HCT116 (cell line): ENCODE measurements around the gene RPLP2. TPM values are rescaled to one million over a fixed set of nuclear protein-coding genes. Genes with fewer than 3 reads are reported as not detected.

Experiments used
- ATAC-seq: fragments of 200-7000 bp; cut with Tn5 transposase; 2 replicates; pipeline ENCODE4 v1.9.1; 2020; ENCODE audit warnings: mild to moderate bottlenecking, moderate library complexity
- BruUV-seq: library from RNA; stranded (reverse); fragments of 400-500 nt; replicated peaks from 2 replicates; lab custom pipeline; 2021; lab: Mats Ljungman, UMichigan
- CTCF ChIA-PET: fragments of 300-600 bp; sonication (Branson Sonifier 250); formaldehyde crosslinking; loops from one replicate; lab custom pipeline; 2021; ENCODE audit warnings: antibody characterized with exemption; lab: Charles Lee
- POLR2A ChIA-PET: fragments of 300-600, 350-600 bp; sonication (Branson Sonifier 250); formaldehyde crosslinking; loops from one replicate; lab custom pipeline; 2021; ENCODE audit warnings: antibody characterized with exemption; lab: Charles Lee
- RAD21 ChIA-PET, 2 experiments: fragments of 300-600 bp; sonication (Branson Sonifier 250); formaldehyde crosslinking; loops; one replicate each; lab custom pipeline; 2023; ENCODE audit warnings: low total read pairs in 2 of 2; ENCODE audit not compliant: uncharacterized antibody in 2 of 2, unreplicated experiment in 2 of 2, low non-redundant PET in 1 of 2; lab: Charles Lee
- DNase-seq: peaks from one replicate; pipeline ENCODE4 v3.0.0-alpha.2; 2010; ENCODE audit warnings: low read depth, low spot score
- H2AFZ ChIP-seq: fragments of 200-600 bp; shearing (Covaris generic), sonication (generic); 2 replicates; pipeline ENCODE4 v1.6.1; 2017; ENCODE audit warnings: low read depth, mixed run types, mixed read lengths, antibody characterized with exemption, low read length; ENCODE audit not compliant: poor library complexity, severe bottlenecking
- H3K27ac ChIP-seq: 2 replicates; pipeline ENCODE4 v1.5.1; 2012; ENCODE audit warnings: low read depth, low read length
- H3K27me3 ChIP-seq: fragments of 200-600 bp; sonication (generic); 2 replicates; pipeline ENCODE4 v1.6.1; 2016; ENCODE audit warnings: mixed run types, low read length, mixed read lengths; ENCODE audit not compliant: insufficient read depth
- H3K36me3 ChIP-seq, 2 experiments: fragments of 200-500 bp in 1 of 2; fragments of 200-600 bp in 1 of 2; sonication (Bioruptor generic) in 1 of 2; sonication (generic) in 1 of 2; 2 replicates each; pipeline versions ENCODE4 v1.5.1 to v1.6.1; 2014 to 2016; ENCODE audit warnings: low read length in 2 of 2, inconsistent platforms in 1 of 2, mixed read lengths in 1 of 2, mixed run types in 1 of 2; ENCODE audit not compliant: insufficient read depth in 2 of 2, control insufficient read depth in 1 of 2
- H3K4me1 ChIP-seq, 2 experiments: fragments of 200-600 bp in 1 of 2; sonication (generic) in 1 of 2; 2 replicates each; pipeline versions ENCODE4 v1.5.1 to v1.6.1; 2012 to 2017; ENCODE audit warnings: low read length in 2 of 2, inconsistent platforms in 1 of 2, mild to moderate bottlenecking in 1 of 2, mixed read lengths in 1 of 2, mixed run types in 1 of 2, moderate library complexity in 1 of 2; ENCODE audit not compliant: insufficient read depth in 2 of 2, control insufficient read depth in 1 of 2
- H3K4me2 ChIP-seq: fragments of 200-600 bp; sonication (generic); 2 replicates; pipeline ENCODE4 v1.6.1; 2017; ENCODE audit warnings: mixed run types, low read length, mixed read lengths
- H3K4me3 ChIP-seq, 2 experiments: fragments of 200-600 bp in 1 of 2; sonication (generic) in 1 of 2; replicated peaks in 1 of 2; 2 replicates each; pipeline ENCODE4 v1.5.1; 2011 to 2016; ENCODE audit warnings: low read length in 2 of 2, control low read depth in 1 of 2, low read depth in 1 of 2, mild to moderate bottlenecking in 1 of 2, mixed read lengths in 1 of 2, mixed run types in 1 of 2
- H3K79me2 ChIP-seq: fragments of 200-600 bp; sonication (generic); 2 replicates; pipeline ENCODE4 v1.6.1; 2017; ENCODE audit warnings: mild to moderate bottlenecking, mixed run types, low read length, moderate library complexity, mixed read lengths; ENCODE audit not compliant: insufficient read depth
- H3K9ac ChIP-seq: fragments of 200-600 bp; sonication (generic); 2 replicates; pipeline ENCODE4 v1.6.1; 2016; ENCODE audit warnings: low read length, mixed read lengths
- H3K9me2 ChIP-seq: fragments of 200-600 bp; sonication (generic), shearing (Covaris generic); 2 replicates; pipeline ENCODE4 v1.6.1; 2017; ENCODE audit warnings: mixed run types, mild to moderate bottlenecking, moderate library complexity; ENCODE audit not compliant: insufficient read depth
- H3K9me3 ChIP-seq, 2 experiments: fragments of 200-500 bp in 1 of 2; fragments of 200-600 bp in 1 of 2; sonication (Bioruptor generic) in 1 of 2; sonication (generic) in 1 of 2; 2 replicates each; pipeline ENCODE4 v1.6.1; 2014 to 2017; ENCODE audit warnings: low read length in 2 of 2, mixed read lengths in 2 of 2, inconsistent platforms in 1 of 2, low read depth in 1 of 2, mild to moderate bottlenecking in 1 of 2, mixed run types in 1 of 2, moderate library complexity in 1 of 2; ENCODE audit not compliant: control insufficient read depth in 1 of 2, insufficient read depth in 1 of 2
- H4K20me1 ChIP-seq: fragments of 200-600 bp; sonication (generic), shearing (Covaris generic); 2 replicates; pipeline ENCODE4 v1.6.1; 2017; ENCODE audit warnings: mixed run types, mild to moderate bottlenecking, moderate library complexity; ENCODE audit not compliant: insufficient read depth
- EGR1 ChIP-seq: IDR thresholded peaks from 2 replicates; pipeline ENCODE4 v1.6.1; 2012; ENCODE audit warnings: low read depth
- ELF1 ChIP-seq: IDR thresholded peaks from 2 replicates; pipeline ENCODE4 v1.6.1; 2012; ENCODE audit warnings: low read depth, borderline replicate concordance
- FOSL1 ChIP-seq: IDR thresholded peaks from 2 replicates; pipeline ENCODE4 v1.6.1; 2012; ENCODE audit warnings: low read depth
- JUND ChIP-seq: IDR thresholded peaks from 2 replicates; pipeline ENCODE4 v1.6.1; 2012
- POLR2AphosphoS5 ChIP-seq: IDR thresholded peaks from 2 replicates; pipeline ENCODE4 v1.6.1; 2011; ENCODE audit warnings: mild to moderate bottlenecking, low read depth, low read length, moderate library complexity
- SRF ChIP-seq: IDR thresholded peaks from 2 replicates; pipeline ENCODE4 v1.6.1; 2012; ENCODE audit warnings: low read depth
- TCF7L2 ChIP-seq: IDR thresholded peaks from 2 replicates; pipeline ENCODE4 v1.7.0; 2011; ENCODE audit warnings: borderline replicate concordance, inconsistent platforms; ENCODE audit not compliant: insufficient read depth, insufficient read length; ENCODE audit errors: extremely low read depth
- intact Hi-C: fragments of 100-400 bp; cut with micrococcal nuclease; formaldehyde crosslinking; loops from 2 replicates; pipeline ENCODE4 v1.10.0; 2022
- total RNA-seq: library from RNA; stranded (reverse); gene quantifications from one replicate; pipeline ENCODE4 v1.2.1, GENCODE V29; 2021; ENCODE audit not compliant: unreplicated experiment
- TF ChIP-seq, protein P1 (sequence below), 3 experiments: fragments of 200-600 bp in 1 of 3; sonication (generic) in 1 of 3; IDR thresholded peaks in 2 of 3; conservative IDR thresholded peaks in 1 of 3; 2 replicates each; pipeline ENCODE4 v1.5.1; 2012 to 2017; ENCODE audit warnings: low read depth in 2 of 3, low read length in 2 of 3, antibody characterized with exemption in 1 of 3, borderline replicate concordance in 1 of 3, control low read depth in 1 of 3, mild to moderate bottlenecking in 1 of 3, mixed read lengths in 1 of 3, mixed run types in 1 of 3, moderate library complexity in 1 of 3; ENCODE audit not compliant: insufficient read depth in 1 of 3

Gene RPLP2
- total RNA-seq, 1 experiment from 2014 or later = 3,615 TPM

DNA sequence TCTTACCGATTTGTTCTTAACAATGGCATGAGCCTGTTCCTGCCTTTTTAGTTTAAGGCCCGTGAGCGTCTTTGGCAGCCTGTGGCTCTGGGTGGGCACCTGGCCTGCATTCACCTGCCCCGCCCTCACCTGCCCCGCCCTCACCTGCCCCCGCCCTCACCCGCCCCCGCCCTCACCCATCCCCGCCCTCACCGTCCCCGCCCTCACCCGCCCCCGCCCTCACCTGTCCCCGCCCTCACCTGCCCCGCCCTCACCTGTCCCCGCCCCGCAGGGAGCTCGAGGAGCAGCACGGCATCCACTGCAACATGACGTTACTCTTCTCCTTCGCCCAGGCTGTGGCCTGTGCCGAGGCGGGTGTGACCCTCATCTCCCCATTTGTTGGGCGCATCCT, 46.7 kb upstream of the RPLP2 start:
- Histone ChIP-seq H2AFZ (no peak overlapping the region), H3K4me2 (peak overlapping the region; percentile 94), H3K9me2 (no peaks in the 10 kb centered on the region), H3K4me1 (peaks cover 20 to 48% of the 10 kb centered on the region in 2 experiments), H3K27me3 (no peaks in the 10 kb centered on the region), H4K20me1 (peaks cover 5% of the 10 kb centered on the region; the same call in 1 of the 2 replicates), H3K9me3 (no peaks in the 10 kb centered on the region), H3K9ac (peak overlapping the region; percentile 82), H3K36me3 (peaks cover 32 to 56% of the 10 kb centered on the region in 2 experiments), H3K4me3 (peak overlapping the region in 1 of 2 experiments; percentile 50; a peak in 2 of 4 replicates), H3K27ac (peak overlapping the region; percentile 93), H3K79me2 (peaks cover 9% of the 10 kb centered on the region; the same call in 1 of the 2 replicates)
- peak; percentile 35 for TF ChIP-seq POLR2AphosphoS5
- no peak for TF ChIP-seq EGR1
- peak; percentile 54 for ATAC-seq
- ChIA-PET CTCF (interaction anchor here (0.8 to 1.9 kb wide), 6 partner anchors 12 to 66 kb away, joined by 3 to 10 read pairs (median 4); partner anchors contain the start of gene TALDO1), RAD21 (interaction anchor here in 1 of 2 experiments (0.7 kb wide), 1 partner anchor 356 kb away, joined by 4 read pairs; no protein-coding TSS in a partner anchor), POLR2A (interaction anchor here (0.6 to 2.5 kb wide), 6 partner anchors 12 to 1224 kb away, joined by 3 to 9 read pairs (median 5); partner anchors contain the start of gene PNPLA2)
- BruUV-seq = no TSS peak
- DNase-seq = no peak
- intact Hi-C loops = no loop called here

DNA sequence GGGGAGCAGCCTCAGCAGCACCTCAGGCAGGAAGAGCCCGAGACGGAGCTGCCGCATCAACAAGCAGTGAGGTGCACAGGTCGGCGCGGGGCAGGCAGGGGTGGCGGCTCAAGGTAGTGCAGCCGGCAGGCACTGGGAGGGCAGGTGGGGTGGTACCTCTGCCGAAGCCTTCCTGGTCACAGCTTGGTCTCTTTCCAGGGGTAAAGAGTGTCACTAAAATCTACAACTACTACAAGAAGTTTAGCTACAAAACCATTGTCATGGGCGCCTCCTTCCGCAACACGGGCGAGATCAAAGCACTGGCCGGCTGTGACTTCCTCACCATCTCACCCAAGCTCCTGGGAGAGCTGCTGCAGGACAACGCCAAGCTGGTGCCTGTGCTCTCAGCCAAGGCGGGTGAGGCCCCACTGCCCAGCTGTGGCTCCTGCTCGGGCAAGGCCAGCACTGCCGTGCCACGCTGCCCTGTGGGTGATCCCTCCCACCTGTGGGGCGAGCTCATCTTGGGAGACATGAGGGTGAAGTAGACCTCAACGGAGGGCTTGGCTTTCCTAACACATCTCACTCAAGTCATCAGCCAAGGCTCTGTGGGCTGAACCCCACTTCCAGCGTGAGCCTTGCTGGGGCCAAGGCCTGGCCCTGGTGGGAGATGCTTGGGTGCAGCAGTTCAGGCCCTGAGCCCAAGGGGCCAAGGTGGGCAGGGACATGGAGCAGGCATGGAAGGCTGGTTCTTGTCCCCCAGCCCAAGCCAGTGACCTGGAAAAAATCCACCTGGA, 46.0 kb upstream of the RPLP2 start:
- Histone ChIP-seq H3K9me2 (no peaks in the 10 kb centered on the region), H3K79me2 (peaks cover 9% of the 10 kb centered on the region; the same call in 1 of the 2 replicates), H3K4me2 (peak overlapping the region; percentile 74), H3K4me1 (peaks cover 20 to 48% of the 10 kb centered on the region in 2 experiments), H3K9ac (peak overlapping the region; percentile 63), H3K27ac (peak overlapping the region; percentile 45), H4K20me1 (peaks cover 5% of the 10 kb centered on the region; the same call in 1 of the 2 replicates), H3K27me3 (no peaks in the 10 kb centered on the region), H3K4me3 (0 out of 4 replicates have a peak overlapping the region, but pooled peaks of 1 of the 2 experiments have one; percentile 18), H2AFZ (no peak overlapping the region), H3K36me3 (peaks cover 31 to 56% of the 10 kb centered on the region in 2 experiments), H3K9me3 (no peaks in the 10 kb centered on the region)
- TF ChIP-seq SRF (no peak), JUND (no peak), FOSL1 (no peak), TCF7L2 (no peak), POLR2AphosphoS5 (peak; percentile 24; the same call in 1 of the 2 replicates), ELF1 (no peak)
- TF ChIP-seq, protein P1, sequence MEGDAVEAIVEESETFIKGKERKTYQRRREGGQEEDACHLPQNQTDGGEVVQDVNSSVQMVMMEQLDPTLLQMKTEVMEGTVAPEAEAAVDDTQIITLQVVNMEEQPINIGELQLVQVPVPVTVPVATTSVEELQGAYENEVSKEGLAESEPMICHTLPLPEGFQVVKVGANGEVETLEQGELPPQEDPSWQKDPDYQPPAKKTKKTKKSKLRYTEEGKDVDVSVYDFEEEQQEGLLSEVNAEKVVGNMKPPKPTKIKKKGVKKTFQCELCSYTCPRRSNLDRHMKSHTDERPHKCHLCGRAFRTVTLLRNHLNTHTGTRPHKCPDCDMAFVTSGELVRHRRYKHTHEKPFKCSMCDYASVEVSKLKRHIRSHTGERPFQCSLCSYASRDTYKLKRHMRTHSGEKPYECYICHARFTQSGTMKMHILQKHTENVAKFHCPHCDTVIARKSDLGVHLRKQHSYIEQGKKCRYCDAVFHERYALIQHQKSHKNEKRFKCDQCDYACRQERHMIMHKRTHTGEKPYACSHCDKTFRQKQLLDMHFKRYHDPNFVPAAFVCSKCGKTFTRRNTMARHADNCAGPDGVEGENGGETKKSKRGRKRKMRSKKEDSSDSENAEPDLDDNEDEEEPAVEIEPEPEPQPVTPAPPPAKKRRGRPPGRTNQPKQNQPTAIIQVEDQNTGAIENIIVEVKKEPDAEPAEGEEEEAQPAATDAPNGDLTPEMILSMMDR (IDR thresholded peaks at IDR 0.05 in 2 of 3, conservative IDR thresholded peaks at IDR 0.05 in 1 of 3; ENCODE audit: borderline replicate concordance in 1 of 3, insufficient read depth in 1 of 3, low read depth in 2 of 3, low read length in 2 of 3) = 0 out of 6 replicates have a peak, but pooled peaks of 1 of the 3 experiments have one; percentile 10
- CTCF ChIA-PET = interaction anchor here (0.8 to 1.9 kb wide), 5 partner anchors 11 to 67 kb away, joined by 3 to 10 read pairs (median 4); partner anchors contain the start of gene TALDO1
- DNase-seq (no peak), ATAC-seq (peak; percentile 13; the same call in 1 of the 2 replicates)
- RAD21 ChIA-PET = interaction anchor here in 1 of 2 experiments (0.7 kb wide), 1 partner anchor 357 kb away, joined by 4 read pairs; no protein-coding TSS in a partner anchor
- intact Hi-C loops = loop anchor here (2.0 kb wide), 1 partner anchor 35 kb away; no protein-coding TSS in a partner anchor
- POLR2A ChIA-PET = interaction anchor here (0.6 to 2.5 kb wide), 5 partner anchors 13 to 1224 kb away, joined by 4 to 9 read pairs (median 5); partner anchors contain the start of gene PNPLA2
- no TSS peak for BruUV-seq
